Stimulated activated CD8-positive, alpha-beta memory T cell treated with anti-CD3 and anti-CD28 coated beads, Interleukin-7, amount 100 ng/mL, for 1 hour (primary cell): ENCODE measurements around the gene LYPD3.

Experiments used
- DNase-seq, 2 donors: peaks; one replicate each; pipeline ENCODE4 v3.0.0-alpha.2; 2020; ENCODE audit warnings: low read depth in 2 of 2

The LYPD3 gene

DNA sequence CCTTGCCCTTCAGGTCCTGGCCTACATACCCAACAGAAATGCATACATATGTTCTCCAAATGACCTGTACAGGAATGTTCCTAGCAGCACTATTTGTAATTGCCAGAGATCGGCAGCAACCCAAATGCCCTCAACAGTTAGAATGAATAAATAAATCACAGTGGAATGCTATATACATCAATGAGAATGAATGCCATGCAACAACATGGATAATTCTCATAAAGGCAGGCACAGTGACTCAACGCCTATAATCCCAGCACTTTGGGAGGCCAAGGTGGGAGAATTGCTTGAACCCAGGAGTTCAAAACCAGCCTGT lies 32.1 kb downstream of the LYPD3 start:
- no peak for DNase-seq

- no peak for DNase-seq
Observed at GRCh38 chr19:43430976-43431375, 34.4 kb downstream of the LYPD3 start.

- no peak for DNase-seq
Observed at GRCh38 chr19:43430142-43430710, 35.2 kb downstream of the LYPD3 start.

DNA sequence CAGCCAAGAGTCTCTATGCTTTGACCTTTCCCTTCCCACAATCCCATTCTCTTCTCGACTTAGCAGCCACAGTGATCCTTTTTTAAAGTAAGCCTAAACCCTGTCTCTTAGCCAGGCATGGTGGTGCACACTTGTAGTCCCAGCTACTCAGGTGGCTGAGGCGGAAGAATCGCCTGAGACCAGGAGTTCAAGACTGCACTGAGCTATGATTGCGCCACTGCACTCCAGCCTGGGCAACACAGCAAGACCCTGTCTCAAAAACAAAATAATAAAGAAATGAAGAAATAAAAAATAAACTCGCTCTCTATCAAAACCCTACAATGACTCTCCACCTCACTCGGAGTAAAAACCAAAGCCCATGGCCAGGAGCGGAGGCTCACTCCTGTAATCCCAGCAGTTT lies 36.0 kb downstream of the LYPD3 start:
- DNase-seq, result no peak

- DNase-seq, result no peak
Observed at GRCh38 chr19:43425567-43426392, 39.6 kb downstream of the LYPD3 start.

DNA sequence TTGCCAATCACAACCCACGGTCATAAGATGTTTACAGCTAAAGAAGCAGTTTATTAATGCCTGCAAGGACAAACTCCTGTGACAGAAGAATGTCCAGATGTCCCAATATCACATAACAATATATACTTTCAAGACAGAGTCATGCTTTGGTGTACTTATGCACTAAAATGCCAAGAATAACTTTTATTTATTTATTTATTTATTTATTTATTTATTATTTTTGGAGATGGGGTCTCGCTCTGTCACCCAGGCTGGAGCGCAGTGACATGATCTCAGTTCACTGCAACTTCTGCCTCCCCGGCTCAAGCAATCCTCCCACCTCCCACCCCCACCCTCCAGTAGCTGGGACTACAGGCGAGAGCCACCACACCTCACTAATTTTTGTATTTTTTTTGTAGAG lies 41.6 kb downstream of the LYPD3 start:
- no peak for DNase-seq

DNA sequence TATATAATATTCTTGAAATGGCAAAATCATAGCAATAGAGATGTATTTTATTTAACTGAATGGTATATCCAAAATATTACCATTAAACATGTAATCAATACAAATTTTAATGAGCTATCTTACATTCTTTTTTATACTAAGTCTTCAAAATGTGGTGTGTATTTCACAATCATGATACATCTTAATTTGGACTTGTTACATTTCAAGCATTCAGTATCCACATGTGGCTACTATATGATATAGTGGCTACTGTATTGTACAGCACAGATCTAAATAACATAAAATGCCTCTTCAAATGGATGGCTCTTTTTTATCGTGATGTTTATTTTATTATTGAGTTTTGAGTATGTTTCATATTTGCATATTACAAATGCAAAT lies 42.7 kb downstream of the LYPD3 start:
- DNase-seq, result no peak

- DNase-seq, result no peak
Observed at GRCh38 chr19:43422000-43422688, 43.3 kb downstream of the LYPD3 start.

GRCh38 chr19:43420954-43421353 lies 44.5 kb downstream of the LYPD3 start:
- no peak for DNase-seq

DNA sequence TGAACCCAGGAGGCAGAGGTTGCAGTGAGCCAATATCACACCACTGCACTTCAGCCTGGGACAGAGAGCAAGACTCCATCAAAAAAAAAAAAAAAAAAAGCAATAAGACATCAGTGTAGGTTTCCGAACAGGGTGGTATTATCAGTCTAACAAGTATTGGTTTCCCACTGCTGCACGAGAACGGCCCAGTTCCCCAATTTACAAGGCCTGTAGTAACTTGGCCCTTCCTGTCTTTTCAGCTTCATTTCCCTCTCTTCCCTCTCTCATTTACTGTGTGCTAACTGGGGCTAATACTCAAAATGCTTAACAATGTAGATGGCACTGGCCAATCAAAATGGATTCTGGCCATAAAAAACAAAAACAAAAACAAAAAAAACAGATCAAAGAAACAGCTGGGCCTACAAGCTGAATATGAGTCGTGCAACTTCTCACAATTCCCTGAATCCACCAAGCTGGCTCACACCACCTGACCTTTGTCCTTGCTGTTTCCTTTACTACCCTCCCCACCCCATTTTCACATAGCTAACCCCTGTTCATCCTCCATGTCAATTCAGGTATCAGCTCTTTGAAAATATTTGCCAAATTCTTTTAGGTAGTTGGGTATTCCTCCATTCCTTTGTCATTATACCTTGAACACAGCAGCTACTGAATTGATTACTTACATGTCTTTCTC lies 48.3 kb downstream of the LYPD3 start:
- DNase-seq, result no peak

DNA sequence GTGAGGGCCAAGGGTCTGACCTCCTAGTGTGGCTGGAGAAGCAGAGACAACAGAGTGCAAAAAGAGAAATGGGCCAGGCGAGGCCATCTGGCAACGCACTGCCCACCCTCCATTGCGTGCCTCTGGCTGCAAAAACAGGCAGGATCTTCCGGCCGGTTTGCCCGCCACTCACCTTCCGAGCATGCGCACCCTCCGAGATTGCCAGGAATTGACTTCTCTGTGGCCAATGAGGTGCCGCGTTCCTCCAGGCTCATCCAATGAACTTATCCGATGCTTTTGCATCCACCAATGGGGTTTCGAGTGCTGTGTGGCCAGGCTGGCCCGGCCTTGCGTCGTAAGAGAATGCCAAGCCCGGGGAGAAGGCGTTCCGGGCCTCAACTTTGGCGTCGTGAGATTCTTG lies 50.9 kb downstream of the LYPD3 start, which contains the start of gene TEX101:
Gene TEX101, plus strand, starts transcription at position 337 of the 400 bp plus-strand sequence. CDS start 1,030 bp downstream, outside the sequence.
- DNase-seq, result no peak

- no peak for DNase-seq
Observed at GRCh38 chr19:43412441-43412840, 53.0 kb downstream of the LYPD3 start.
